HG02943 (cell line): ENCODE results near the gene NCBP1.
A peak's percentile ranks its signal among the peaks of the same experiment; 100 is the strongest.

ENCODE experiments used
- ATAC-seq: cut with Tn5 transposase; IDR thresholded peaks from one replicate; pipeline ENCODE4 v1.9.1; 2021; ENCODE audit warnings: mild to moderate bottlenecking, low read depth, moderate library complexity; ENCODE audit not compliant: unreplicated experiment

NCBP1 gene

GRCh38 chr9:97710356-97711222 is 77.0 kb downstream of the NCBP1 start:
- peak; percentile 65 for ATAC-seq

- ATAC-seq, result no peak
Measured at GRCh38 chr9:97711223-97711626, 77.6 kb downstream of the NCBP1 start.

DNA sequence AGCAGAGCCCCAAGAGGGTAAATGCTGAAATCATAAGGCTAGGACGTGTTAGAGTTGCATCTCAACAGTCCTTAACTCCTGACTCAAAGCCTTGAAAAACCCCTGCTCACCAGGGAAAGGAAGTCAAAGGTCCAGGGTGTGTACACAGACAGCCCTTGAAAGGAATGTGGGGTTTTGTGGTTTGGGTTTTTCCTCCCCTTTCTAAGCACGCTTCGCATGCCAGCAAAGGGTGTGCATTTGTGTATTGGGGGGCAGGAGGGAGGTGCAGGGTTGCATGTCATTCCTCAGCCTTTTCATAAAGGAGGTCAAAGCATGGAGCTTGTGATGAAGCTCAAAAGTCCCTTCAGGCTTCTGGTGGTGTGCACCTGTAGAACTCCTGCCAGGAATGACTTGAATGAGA is 80.8 kb downstream of the NCBP1 start:
- ATAC-seq, result no peak

DNA sequence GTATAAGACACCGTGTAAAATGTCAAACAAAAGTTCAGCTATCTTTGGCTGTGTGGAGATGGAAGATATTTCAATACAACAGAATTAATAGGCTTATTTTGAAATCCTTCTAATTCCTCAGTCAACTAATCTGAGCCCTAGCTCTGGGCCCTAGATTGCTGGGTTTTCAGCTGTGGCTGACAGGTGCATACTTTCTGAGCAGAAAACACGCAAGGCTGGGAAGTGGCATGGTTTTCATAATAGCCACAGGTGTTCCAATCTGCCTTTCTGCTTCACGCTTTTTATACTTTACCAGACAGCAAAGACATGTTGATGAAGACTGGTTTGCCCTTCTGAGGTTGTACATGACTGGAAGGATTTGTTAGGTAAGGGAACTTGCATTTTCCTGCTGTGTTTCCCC is 84.2 kb downstream of the NCBP1 start:
- ATAC-seq, result no peak

DNA sequence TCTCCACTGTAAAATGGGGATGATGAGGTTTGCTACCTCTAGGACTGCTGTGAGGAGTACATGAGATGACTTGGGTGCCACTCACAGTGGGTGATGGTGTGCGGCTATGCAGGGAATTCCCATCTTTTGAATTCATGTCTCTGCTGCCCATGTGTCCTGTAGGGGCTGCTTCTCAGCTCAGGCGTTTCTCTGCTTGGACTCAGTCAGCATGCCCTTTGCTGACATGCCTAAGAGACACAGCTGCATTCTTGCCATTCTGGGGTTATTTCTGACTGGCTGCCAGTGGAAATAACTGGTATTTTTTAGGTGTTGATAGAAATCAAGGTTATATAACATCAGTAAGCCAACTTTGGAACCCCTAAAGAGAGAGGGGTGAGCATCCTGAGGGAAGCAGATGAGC is 87.8 kb downstream of the NCBP1 start:
- no peak for ATAC-seq

GRCh38 chr9:97722331-97722730 is 88.7 kb downstream of the NCBP1 start:
- no peak for ATAC-seq
